Natural killer cell (primary cell): ENCODE results near the gene POP7. TPM values are rescaled to one million over a fixed set of nuclear protein-coding genes. Genes with fewer than 3 reads are reported as not detected.
"Not testable (repeated sequence)": the region's sequence is repeated elsewhere in the genome, so short reads cannot be mapped to it uniquely, and the experiment has no call there.

Experiments
- ATAC-seq, 3 donors: fragments of 150-1000 bp in 2 of 3; fragments of 200-7000 bp in 1 of 3; cut with Tn5 transposase; 1 replicate in 1 of 3; 2 replicates in 2 of 3; pipeline ENCODE4 v1.10.0; 2021; ENCODE audit warnings: mild to moderate bottlenecking in 2 of 3, moderate library complexity in 2 of 3
- DNase-seq, 2 donors: peaks; one replicate each; pipeline versions ENCODE4 v3.0.0 to v3.0.0-alpha.2; 2013 to 2021; ENCODE audit warnings: mixed read lengths in 1 of 2
- H3K27ac ChIP-seq: one replicate; pipeline ENCODE4 v1.5.1; 2013; ENCODE audit warnings: mild to moderate bottlenecking, low read length
- H3K27me3 ChIP-seq: one replicate; pipeline ENCODE4 v1.6.1; 2013; ENCODE audit warnings: low read length; ENCODE audit not compliant: control insufficient read depth, insufficient read depth
- H3K36me3 ChIP-seq: one replicate; pipeline ENCODE4 v1.6.1; 2013; ENCODE audit warnings: low read length; ENCODE audit not compliant: control insufficient read depth, insufficient read depth
- H3K4me1 ChIP-seq: one replicate; pipeline ENCODE4 v1.6.1; 2013; ENCODE audit warnings: low read length; ENCODE audit not compliant: control insufficient read depth, insufficient read depth
- H3K4me3 ChIP-seq: one replicate; pipeline ENCODE4 v1.5.1; 2013; ENCODE audit warnings: low read length
- H3K9me3 ChIP-seq: one replicate; pipeline ENCODE4 v1.6.1; 2013; ENCODE audit warnings: low read length; ENCODE audit not compliant: control insufficient read depth, insufficient read depth
- H3K27ac Mint-ChIP-seq, 2 donors: one replicate each; pipeline ENCODE4 v1.8.0; 2022; ENCODE audit warnings: mild to moderate bottlenecking in 2 of 2, mixed read lengths in 2 of 2, moderate library complexity in 1 of 2
- H3K27me3 Mint-ChIP-seq, 2 donors: one replicate each; pipeline ENCODE4 v1.8.0; 2022; ENCODE audit warnings: low read depth in 2 of 2, mixed read lengths in 2 of 2
- H3K36me3 Mint-ChIP-seq: one replicate; pipeline ENCODE4 v1.8.0; 2022; ENCODE audit warnings: mixed read lengths
- H3K4me1 Mint-ChIP-seq, 2 donors: one replicate each; pipeline ENCODE4 v1.8.0; 2022; ENCODE audit warnings: mixed read lengths in 2 of 2
- H3K4me3 Mint-ChIP-seq: one replicate; pipeline ENCODE4 v1.8.0; 2022; ENCODE audit warnings: mild to moderate bottlenecking, moderate library complexity, mixed read lengths
- H3K9me3 Mint-ChIP-seq, 2 donors: one replicate each; pipeline ENCODE4 v1.8.0; 2022; ENCODE audit warnings: mixed read lengths in 2 of 2
- WGBS: methylation state at CpG from one replicate; pipeline ENCODE4 v1.1.7; 2013; ENCODE audit warnings: missing lambda C conversion rate; ENCODE audit not compliant: insufficient coverage; 5-methylcytosine and 5-hydroxymethylcytosine counted together
- intact Hi-C: fragments of 100-400 bp; cut with micrococcal nuclease; formaldehyde crosslinking; loops from one replicate; pipeline ENCODE4 v1.14.2; 2022
- total RNA-seq, 4 donors: library from RNA; stranded (reverse); fragments of 120-200 nt in 1 of 4; gene quantifications; one replicate each; pipeline versions ENCODE4 v1.2.3 to v1.2.4, GENCODE V29; 2013 to 2022
- TF ChIP-seq, protein P1 (sequence below): fragments of 200-600 bp; IDR thresholded peaks from one replicate; pipeline ENCODE4 v1.8.0; 2022; ENCODE audit warnings: antibody characterized with exemption

The POP7 gene
- total RNA-seq, 3 donors from 2014 or later (not counting 1 experiment from before 2014, with no cell fraction given), result 17.6 to 22.1 (median 17.6) TPM

DNA sequence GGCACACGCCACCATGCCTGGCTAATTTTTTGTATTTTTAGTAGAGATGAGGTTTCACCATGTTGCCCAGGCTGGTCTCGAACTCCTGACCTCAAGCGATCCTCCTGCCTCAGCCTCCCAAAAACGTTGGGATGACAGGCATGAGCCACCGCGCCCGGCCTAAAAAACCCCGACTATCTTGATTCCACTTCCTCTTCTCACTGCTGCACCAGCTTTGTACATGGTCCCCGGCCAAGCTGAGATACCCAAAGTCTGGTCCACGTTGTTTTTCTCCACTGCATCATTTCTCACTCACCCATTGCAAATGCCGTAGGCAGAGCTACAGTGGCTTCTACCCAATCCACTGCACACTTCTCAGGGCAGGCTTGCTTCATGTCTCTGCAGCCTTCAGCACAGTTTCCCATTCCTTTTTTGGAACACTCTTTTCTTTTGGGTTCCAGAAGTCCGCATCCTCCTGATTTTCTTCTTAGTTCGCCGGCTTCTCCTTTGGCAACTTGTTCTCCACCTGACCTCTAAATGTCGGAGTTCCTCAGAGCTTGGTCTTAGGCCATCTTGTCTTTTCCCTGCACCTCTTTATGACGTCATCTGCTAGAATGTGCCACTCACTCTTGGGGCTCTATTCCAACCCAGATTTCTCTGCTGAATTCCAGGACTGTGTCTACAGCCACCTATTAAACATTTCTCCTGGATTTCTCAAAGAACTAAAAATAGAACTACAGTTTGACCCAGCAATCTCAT lies 38.4 kb upstream of the POP7 start:
- no peaks in the 10 kb centered on the region for H3K9me3 ChIP-seq
- WGBS, result 80% methylated on average over 16 of the region's 16 CpGs
- no peaks in the 10 kb centered on the region for H3K36me3 ChIP-seq
- Mint-ChIP-seq H3K9me3 (no peaks in the 10 kb centered on the region), H3K4me3 (no peak overlapping the region), H3K27me3 (no peaks in the 10 kb centered on the region), H3K27ac (no peak overlapping the region), H3K4me1 (no peaks in the 10 kb centered on the region), H3K36me3 (no peaks in the 10 kb centered on the region)
- DNase-seq, result no peak
- ATAC-seq, result no peak
- TF ChIP-seq, protein P1, sequence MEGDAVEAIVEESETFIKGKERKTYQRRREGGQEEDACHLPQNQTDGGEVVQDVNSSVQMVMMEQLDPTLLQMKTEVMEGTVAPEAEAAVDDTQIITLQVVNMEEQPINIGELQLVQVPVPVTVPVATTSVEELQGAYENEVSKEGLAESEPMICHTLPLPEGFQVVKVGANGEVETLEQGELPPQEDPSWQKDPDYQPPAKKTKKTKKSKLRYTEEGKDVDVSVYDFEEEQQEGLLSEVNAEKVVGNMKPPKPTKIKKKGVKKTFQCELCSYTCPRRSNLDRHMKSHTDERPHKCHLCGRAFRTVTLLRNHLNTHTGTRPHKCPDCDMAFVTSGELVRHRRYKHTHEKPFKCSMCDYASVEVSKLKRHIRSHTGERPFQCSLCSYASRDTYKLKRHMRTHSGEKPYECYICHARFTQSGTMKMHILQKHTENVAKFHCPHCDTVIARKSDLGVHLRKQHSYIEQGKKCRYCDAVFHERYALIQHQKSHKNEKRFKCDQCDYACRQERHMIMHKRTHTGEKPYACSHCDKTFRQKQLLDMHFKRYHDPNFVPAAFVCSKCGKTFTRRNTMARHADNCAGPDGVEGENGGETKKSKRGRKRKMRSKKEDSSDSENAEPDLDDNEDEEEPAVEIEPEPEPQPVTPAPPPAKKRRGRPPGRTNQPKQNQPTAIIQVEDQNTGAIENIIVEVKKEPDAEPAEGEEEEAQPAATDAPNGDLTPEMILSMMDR, result no peak
- peaks cover 1% of the 10 kb centered on the region for H3K4me1 ChIP-seq
- H3K27me3 ChIP-seq, result no peaks in the 10 kb centered on the region
- no peak overlapping the region for H3K27ac ChIP-seq
- intact Hi-C loops, result no loop called here
- no peak overlapping the region for H3K4me3 ChIP-seq

- no peak overlapping the region for H3K27ac ChIP-seq
- H3K4me3 Mint-ChIP-seq, result no peak overlapping the region
- no peaks in the 10 kb centered on the region for H3K9me3 Mint-ChIP-seq
- H3K36me3 Mint-ChIP-seq, result no peaks in the 10 kb centered on the region
- no peak for ATAC-seq
- H3K4me1 Mint-ChIP-seq, result peaks cover 0 to 1% of the 10 kb centered on the region in 2 donors
- H3K9me3 ChIP-seq, result no peaks in the 10 kb centered on the region
- H3K27ac Mint-ChIP-seq, result no peak overlapping the region
- intact Hi-C loops, result no loop called here
- TF ChIP-seq, protein P1, result no peak
- 93% methylated on average over 1 of the region's 2 CpGs for WGBS
- DNase-seq, result no peak
- peaks cover 7% of the 10 kb centered on the region for H3K4me1 ChIP-seq
- H3K27me3 ChIP-seq, result no peaks in the 10 kb centered on the region
- H3K4me3 ChIP-seq, result no peak overlapping the region
- H3K36me3 ChIP-seq, result no peaks in the 10 kb centered on the region
- no peaks in the 10 kb centered on the region for H3K27me3 Mint-ChIP-seq
These were observed 37.9 kb upstream of the POP7 start for GRCh38 chr7:100668069-100668449.

- H3K9me3 Mint-ChIP-seq, H3K36me3 Mint-ChIP-seq, H3K27me3 Mint-ChIP-seq, DNase-seq, H3K4me3 Mint-ChIP-seq, H3K27ac ChIP-seq, H3K4me1 Mint-ChIP-seq, intact Hi-C loops, ATAC-seq, H3K36me3 ChIP-seq, H3K27ac Mint-ChIP-seq, H3K27me3 ChIP-seq, H3K9me3 ChIP-seq, H3K4me3 ChIP-seq: not testable (repeated sequence)
- peaks cover 11% of the 10 kb centered on the region for H3K4me1 ChIP-seq
- 97% methylated on average over 11 of the region's 12 CpGs for WGBS
These were observed 36.8 kb upstream of the POP7 start for GRCh38 chr7:100669106-100669505.

- no peaks in the 10 kb centered on the region for H3K27me3 ChIP-seq
- Mint-ChIP-seq H3K27me3 (no peaks in the 10 kb centered on the region), H3K4me1 (peaks cover 0 to 16% of the 10 kb centered on the region in 2 donors), H3K27ac (no peak overlapping the region), H3K4me3 (no peak overlapping the region), H3K36me3 (no peaks in the 10 kb centered on the region), H3K9me3 (no peaks in the 10 kb centered on the region)
- intact Hi-C loops, result loop anchor here (5.0 to 10.0 kb wide), 2 partner anchors 38 to 565 kb away; partner anchors contain the start of genes AP4M1 and MCM7
- TF ChIP-seq, protein P1, result no peak
- H3K4me3 ChIP-seq, result no peak overlapping the region
- no peaks in the 10 kb centered on the region for H3K9me3 ChIP-seq
- no peaks in the 10 kb centered on the region for H3K36me3 ChIP-seq
- ATAC-seq (no peak), DNase-seq (no peak)
- no peak overlapping the region for H3K27ac ChIP-seq
- H3K4me1 ChIP-seq, result peaks cover 11% of the 10 kb centered on the region
- WGBS, result 68% methylated on average over 7 of the region's 8 CpGs
These were observed 35.8 kb upstream of the POP7 start for GRCh38 chr7:100670074-100670473.
